ENCODE data around the gene PRR12.

PRR12 gene

DNA sequence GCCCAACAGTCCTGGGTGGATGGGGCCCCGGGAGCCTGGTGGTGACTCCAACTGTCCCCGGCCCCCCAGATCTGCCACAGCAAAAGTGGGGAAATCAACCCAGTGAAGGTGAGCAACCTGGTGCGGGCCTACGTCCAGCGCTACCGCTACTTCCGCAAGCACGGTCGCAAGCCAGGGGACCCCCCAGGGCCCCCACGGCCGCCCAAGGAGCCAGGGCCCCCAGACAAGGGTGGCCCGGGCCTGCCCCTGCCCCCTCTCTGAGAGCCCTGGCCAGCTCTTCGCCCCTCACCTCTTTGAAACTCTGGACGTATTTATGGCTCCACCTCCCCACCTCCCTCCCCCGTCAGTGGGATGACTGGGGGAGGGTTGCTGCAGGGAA is 67.1 kb downstream of the PRR12 start:
- peaks cover 98% of the 10 kb centered on the region for H3K36me3 ChIP-seq (ENCODE audit: insufficient read depth, low read length)
- no peak overlapping the region for H2AFZ ChIP-seq (ENCODE audit: low read depth, low read length)
- TF ChIP-seq EZH2 (IDR thresholded peaks at IDR 0.05; ENCODE audit: borderline replicate concordance, low read depth, low read length, severe bottlenecking) = no peak
- TF ChIP-seq, protein P1, sequence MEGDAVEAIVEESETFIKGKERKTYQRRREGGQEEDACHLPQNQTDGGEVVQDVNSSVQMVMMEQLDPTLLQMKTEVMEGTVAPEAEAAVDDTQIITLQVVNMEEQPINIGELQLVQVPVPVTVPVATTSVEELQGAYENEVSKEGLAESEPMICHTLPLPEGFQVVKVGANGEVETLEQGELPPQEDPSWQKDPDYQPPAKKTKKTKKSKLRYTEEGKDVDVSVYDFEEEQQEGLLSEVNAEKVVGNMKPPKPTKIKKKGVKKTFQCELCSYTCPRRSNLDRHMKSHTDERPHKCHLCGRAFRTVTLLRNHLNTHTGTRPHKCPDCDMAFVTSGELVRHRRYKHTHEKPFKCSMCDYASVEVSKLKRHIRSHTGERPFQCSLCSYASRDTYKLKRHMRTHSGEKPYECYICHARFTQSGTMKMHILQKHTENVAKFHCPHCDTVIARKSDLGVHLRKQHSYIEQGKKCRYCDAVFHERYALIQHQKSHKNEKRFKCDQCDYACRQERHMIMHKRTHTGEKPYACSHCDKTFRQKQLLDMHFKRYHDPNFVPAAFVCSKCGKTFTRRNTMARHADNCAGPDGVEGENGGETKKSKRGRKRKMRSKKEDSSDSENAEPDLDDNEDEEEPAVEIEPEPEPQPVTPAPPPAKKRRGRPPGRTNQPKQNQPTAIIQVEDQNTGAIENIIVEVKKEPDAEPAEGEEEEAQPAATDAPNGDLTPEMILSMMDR (IDR thresholded peaks at IDR 0.05; ENCODE audit: borderline replicate concordance, extremely low read depth, low read length, poor library complexity, severe bottlenecking) = no peak
- no peaks in the 10 kb centered on the region for H3K27me3 ChIP-seq (ENCODE audit: insufficient read depth, low read length, poor library complexity)
- peaks cover 12% of the 10 kb centered on the region for H3K79me2 ChIP-seq (ENCODE audit: insufficient read depth, low read length)
- no peak for DNase-seq
- peaks cover 7% of the 10 kb centered on the region for H3K4me1 ChIP-seq (ENCODE audit: insufficient read depth, low read length)
- H3K27ac ChIP-seq (ENCODE audit: low read length) = no peak overlapping the region
- H3K4me3 ChIP-seq (ENCODE audit: low read depth in 1 of 2, low read length in 2 of 2) = no peak overlapping the region
- peaks cover 52% of the 10 kb centered on the region for H4K20me1 ChIP-seq (ENCODE audit: insufficient read depth, low read length)
- H3K9ac ChIP-seq (ENCODE audit: low read depth, low read length) = no peak overlapping the region
- no peak overlapping the region for H3K4me2 ChIP-seq (ENCODE audit: insufficient read depth, low read length)
- H3K9me3 ChIP-seq (ENCODE audit: insufficient read depth, low read length, severe bottlenecking) = no peaks in the 10 kb centered on the region
- no peak for ATAC-seq (ENCODE audit: insufficient read depth, low read depth)

DNA sequence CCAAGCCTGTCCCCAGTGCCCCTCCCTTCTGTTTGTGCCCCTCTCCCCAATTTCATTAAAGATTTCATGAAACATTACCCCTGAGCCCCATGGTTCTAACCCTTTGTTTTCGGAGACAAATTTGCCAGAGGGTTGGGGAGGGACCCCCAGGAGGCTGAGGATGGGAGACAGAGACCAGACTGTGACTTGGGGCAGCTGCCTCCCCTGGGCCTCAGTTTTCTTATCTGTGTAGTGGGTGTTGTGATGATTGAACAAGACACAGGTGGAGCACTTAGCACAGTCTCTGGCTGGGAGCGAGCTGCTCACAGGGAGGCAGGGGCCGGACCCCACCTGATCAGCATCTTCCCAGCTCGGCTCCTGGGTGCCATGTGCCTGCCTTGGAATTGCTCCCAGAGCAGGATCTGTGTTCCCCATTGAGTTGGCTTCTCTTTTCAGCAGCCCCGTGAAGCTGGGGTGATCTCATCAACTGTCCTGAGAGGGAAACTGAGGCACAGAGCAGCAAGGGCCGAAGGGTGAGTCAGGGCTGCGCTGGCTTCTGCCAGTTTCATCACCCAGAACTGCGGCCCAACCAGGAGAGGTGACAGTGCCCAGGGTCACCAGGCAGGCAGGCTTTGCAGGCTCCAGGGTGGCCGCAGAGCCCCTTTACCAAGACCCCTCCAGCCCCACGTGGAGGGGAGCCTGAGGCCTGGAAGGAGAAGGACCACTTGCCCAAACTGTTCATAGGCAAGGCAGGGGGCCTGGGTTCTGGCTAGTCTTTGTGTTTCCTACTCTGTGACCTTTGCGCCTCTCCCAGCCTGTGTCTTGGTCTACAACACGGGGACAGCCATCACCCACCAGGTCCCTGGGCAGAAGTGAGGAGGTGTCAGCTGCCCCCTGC is 67.8 kb downstream of the PRR12 start:
- Histone ChIP-seq H3K36me3 (ENCODE audit: insufficient read depth, low read length) (peaks cover 95% of the 10 kb centered on the region), H3K79me2 (ENCODE audit: insufficient read depth, low read length) (peaks cover 18% of the 10 kb centered on the region), H3K9me3 (ENCODE audit: insufficient read depth, low read length, severe bottlenecking) (no peaks in the 10 kb centered on the region), H3K4me2 (ENCODE audit: insufficient read depth, low read length) (no peak overlapping the region), H2AFZ (ENCODE audit: low read depth, low read length) (no peak overlapping the region), H3K4me3 (ENCODE audit: low read depth in 1 of 2, low read length in 2 of 2) (no peak overlapping the region), H3K27me3 (ENCODE audit: insufficient read depth, low read length, poor library complexity) (no peaks in the 10 kb centered on the region), H4K20me1 (ENCODE audit: insufficient read depth, low read length) (peaks cover 48% of the 10 kb centered on the region), H3K9ac (ENCODE audit: low read depth, low read length) (no peak overlapping the region), H3K4me1 (ENCODE audit: insufficient read depth, low read length) (peaks cover 14% of the 10 kb centered on the region), H3K27ac (ENCODE audit: low read length) (no peak overlapping the region)
- DNase-seq (no peak), ATAC-seq (ENCODE audit: insufficient read depth, low read depth) (no peak)
- TF ChIP-seq, protein P1 (IDR thresholded peaks at IDR 0.05; ENCODE audit: borderline replicate concordance, extremely low read depth, low read length, poor library complexity, severe bottlenecking) = no peak
- TF ChIP-seq EZH2 (IDR thresholded peaks at IDR 0.05; ENCODE audit: borderline replicate concordance, low read depth, low read length, severe bottlenecking) = no peak

DNA sequence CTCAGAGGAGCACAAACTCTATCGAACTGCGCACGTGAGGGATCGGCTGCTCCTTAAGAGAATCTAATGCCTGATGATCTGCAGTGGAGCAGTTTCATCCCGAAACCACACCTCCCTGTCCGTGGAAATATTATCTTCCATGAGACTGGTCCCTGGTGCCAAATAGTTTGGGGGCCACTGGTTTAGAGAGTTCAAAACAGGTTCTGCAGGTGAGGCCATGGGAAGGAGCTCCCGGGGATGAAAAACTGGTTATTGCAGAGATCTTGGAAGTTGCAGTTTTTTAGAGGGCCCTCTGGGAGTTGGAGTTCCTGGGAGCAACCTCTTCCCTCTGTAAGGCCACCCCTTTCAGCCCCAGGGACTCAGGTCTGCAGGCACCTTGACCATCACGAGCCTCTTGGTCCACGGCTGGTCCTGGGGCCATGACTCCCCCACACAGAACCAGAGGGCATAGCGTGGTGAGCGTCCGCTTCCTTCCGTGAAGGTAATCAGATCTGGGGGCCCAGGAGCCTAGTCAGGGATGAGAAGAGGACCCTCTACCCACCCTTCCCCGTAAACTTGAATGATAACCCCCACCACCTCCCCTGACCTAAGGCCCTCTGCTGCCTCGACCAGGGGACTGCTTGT is 69.5 kb downstream of the PRR12 start:
- Histone ChIP-seq H3K4me1 (ENCODE audit: insufficient read depth, low read length) (peaks cover 19% of the 10 kb centered on the region), H3K9me3 (ENCODE audit: insufficient read depth, low read length, severe bottlenecking) (no peaks in the 10 kb centered on the region), H3K36me3 (ENCODE audit: insufficient read depth, low read length) (peaks cover 79% of the 10 kb centered on the region), H3K79me2 (ENCODE audit: insufficient read depth, low read length) (peaks cover 34% of the 10 kb centered on the region), H3K9ac (ENCODE audit: low read depth, low read length) (no peak overlapping the region), H3K4me3 (ENCODE audit: low read depth in 1 of 2, low read length in 2 of 2) (no peak overlapping the region), H3K27me3 (ENCODE audit: insufficient read depth, low read length, poor library complexity) (no peaks in the 10 kb centered on the region), H3K4me2 (ENCODE audit: insufficient read depth, low read length) (no peak overlapping the region), H2AFZ (ENCODE audit: low read depth, low read length) (no peak overlapping the region), H3K27ac (ENCODE audit: low read length) (no peak overlapping the region), H4K20me1 (ENCODE audit: insufficient read depth, low read length) (peaks cover 56% of the 10 kb centered on the region)
- no peak for DNase-seq
- no peak for ATAC-seq (ENCODE audit: insufficient read depth, low read depth)
- TF ChIP-seq, protein P1 (IDR thresholded peaks at IDR 0.05; ENCODE audit: borderline replicate concordance, extremely low read depth, low read length, poor library complexity, severe bottlenecking) = no peak
- no peak for TF ChIP-seq EZH2 (IDR thresholded peaks at IDR 0.05; ENCODE audit: borderline replicate concordance, low read depth, low read length, severe bottlenecking)
